Mesendoderm (in vitro differentiated cells): ENCODE results near the gene BOC.

Experiments used
- DNase-seq: peaks from one replicate; pipeline ENCODE4 v3.0.0; 2013
- H2AK5ac ChIP-seq: 2 replicates; pipeline ENCODE4 v1.6.1; 2013; ENCODE audit warnings: low read length, inconsistent platforms
- H2BK120ac ChIP-seq: 2 replicates; pipeline ENCODE4 v1.6.1; 2013; ENCODE audit warnings: low read depth, mild to moderate bottlenecking, low read length, moderate library complexity, mixed read lengths
- H2BK15ac ChIP-seq: replicated peaks from 2 replicates; pipeline ENCODE4 v1.6.1; 2013; ENCODE audit warnings: low read depth, mild to moderate bottlenecking, moderate library complexity
- H2BK5ac ChIP-seq: 2 replicates; pipeline ENCODE4 v1.6.1; 2013; ENCODE audit warnings: low read length, inconsistent platforms
- H3K18ac ChIP-seq: 2 replicates; pipeline ENCODE4 v1.6.1; 2013; ENCODE audit warnings: mild to moderate bottlenecking, low read length, mixed read lengths
- H3K23ac ChIP-seq: one replicate; pipeline ENCODE4 v1.6.1; 2013; ENCODE audit warnings: low read length
- H3K27ac ChIP-seq: 2 replicates; pipeline ENCODE4 v1.5.1; 2013; ENCODE audit warnings: low read depth, mild to moderate bottlenecking, inconsistent platforms, low read length, moderate library complexity
- H3K27me3 ChIP-seq: 2 replicates; pipeline ENCODE4 v1.6.1; 2013; ENCODE audit warnings: low read length, control low read depth, mild to moderate bottlenecking, inconsistent platforms; ENCODE audit not compliant: insufficient read depth, poor library complexity
- H3K36me3 ChIP-seq: 2 replicates; pipeline ENCODE4 v1.6.1; 2013; ENCODE audit warnings: low read length, inconsistent platforms; ENCODE audit not compliant: control insufficient read depth, insufficient read depth
- H3K4ac ChIP-seq: one replicate; pipeline ENCODE4 v1.6.1; 2013; ENCODE audit warnings: low read depth, mild to moderate bottlenecking, low read length, moderate library complexity
- H3K4me1 ChIP-seq: 2 replicates; pipeline ENCODE4 v1.6.1; 2013; ENCODE audit warnings: low read depth, low read length, inconsistent platforms; ENCODE audit not compliant: control insufficient read depth
- H3K4me2 ChIP-seq: 2 replicates; pipeline ENCODE4 v1.6.1; 2013; ENCODE audit warnings: low read length
- H3K4me3 ChIP-seq: 2 replicates; pipeline ENCODE4 v1.5.1; 2013; ENCODE audit warnings: mild to moderate bottlenecking, low read length
- H3K56ac ChIP-seq: one replicate; pipeline ENCODE4 v1.6.1; 2013; ENCODE audit warnings: low read length
- H3K79me1 ChIP-seq: 2 replicates; pipeline ENCODE4 v1.6.1; 2013; ENCODE audit warnings: low read length, inconsistent platforms
- H3K79me2 ChIP-seq: 2 replicates; pipeline ENCODE4 v1.6.1; 2013; ENCODE audit warnings: mild to moderate bottlenecking, low read length; ENCODE audit not compliant: control insufficient read depth, insufficient read depth
- H3K9ac ChIP-seq: 2 replicates; pipeline ENCODE4 v1.6.1; 2013; ENCODE audit warnings: low read length, inconsistent platforms
- H4K5ac ChIP-seq: one replicate; pipeline ENCODE4 v1.6.1; 2013; ENCODE audit warnings: low read length
- H4K8ac ChIP-seq: one replicate; pipeline ENCODE4 v1.6.1; 2013; ENCODE audit warnings: low read depth, mild to moderate bottlenecking, control low read depth, low read length, moderate library complexity
- WGBS: extraction: QIAGEN DNeasy Blood & Tissue Kit; methylation state at CpG from one replicate; pipeline ENCODE4 v1.1.7; 2013; ENCODE audit warnings: low lambda C conversion rate, missing lambda C conversion rate; ENCODE audit not compliant: insufficient coverage; ENCODE audit errors: extremely low coverage; 5-methylcytosine and 5-hydroxymethylcytosine counted together

BOC gene

DNA sequence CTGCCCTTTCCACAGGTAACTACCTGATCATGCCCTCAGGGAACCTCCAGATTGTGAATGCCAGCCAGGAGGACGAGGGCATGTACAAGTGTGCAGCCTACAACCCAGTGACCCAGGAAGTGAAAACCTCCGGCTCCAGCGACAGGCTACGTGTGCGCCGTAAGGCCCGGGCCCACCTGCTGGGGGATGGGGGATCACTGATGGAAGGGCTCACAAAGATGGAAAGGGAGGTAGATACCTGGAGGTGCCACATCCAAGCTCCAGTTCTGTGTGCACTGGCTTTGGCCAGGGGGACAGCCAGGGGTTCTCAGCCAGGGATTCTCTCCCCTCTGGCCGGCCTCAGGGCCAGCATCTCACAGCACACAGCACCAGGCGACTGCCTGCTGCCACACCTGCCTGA is 59.4 kb downstream of the BOC start:
- H3K36me3 ChIP-seq: no peaks in the 10 kb centered on the region
- no peak overlapping the region for H3K56ac ChIP-seq

DNA sequence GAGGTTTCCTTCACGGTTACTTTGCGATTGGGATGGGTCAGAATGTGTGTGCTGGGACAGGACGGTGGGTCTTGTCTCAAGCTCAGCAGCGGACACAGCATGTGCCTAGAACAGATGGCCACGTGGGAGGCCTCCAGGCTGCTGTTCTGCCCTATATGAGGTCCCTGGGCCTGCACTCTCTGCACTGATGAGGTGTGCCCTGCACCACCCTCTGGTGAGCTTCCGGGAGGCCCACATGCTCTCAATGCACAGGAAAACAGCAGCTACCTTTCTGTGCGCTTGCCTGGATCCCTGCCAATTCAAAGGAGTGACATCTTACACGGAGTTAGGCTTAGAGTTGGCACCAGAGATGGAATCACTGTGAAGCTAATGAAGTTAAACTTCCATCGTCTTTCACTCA is 59.8 kb downstream of the BOC start:
- Histone ChIP-seq H3K4me2 (no peak overlapping the region), H3K23ac (no peak overlapping the region), H3K56ac (no peak overlapping the region), H2AK5ac (no peak overlapping the region), H3K27me3 (no peaks in the 10 kb centered on the region), H3K79me2 (no peaks in the 10 kb centered on the region), H3K4me3 (no peak overlapping the region), H4K8ac (no peak overlapping the region), H2BK5ac (no peak overlapping the region), H3K79me1 (no peaks in the 10 kb centered on the region), H2BK15ac (no peak overlapping the region), H3K9ac (no peak overlapping the region), H3K36me3 (no peaks in the 10 kb centered on the region), H3K18ac (no peak overlapping the region), H3K4me1 (peaks cover 3% of the 10 kb centered on the region), H3K27ac (no peak overlapping the region), H2BK120ac (no peak overlapping the region), H3K4ac (no peak overlapping the region), H4K5ac (no peak overlapping the region)
- whole genome bisulfite sequencing: no CpG with 5 or more reads among the region's 9 CpGs
- DNase-seq: no peak

More for the DNA sequence above, 59.4 kb downstream of the BOC start:
- no peak overlapping the region for H2AK5ac ChIP-seq
- H3K18ac ChIP-seq: no peak overlapping the region
- no peak overlapping the region for H4K5ac ChIP-seq
- no peaks in the 10 kb centered on the region for H3K79me2 ChIP-seq
- no peak overlapping the region for H2BK15ac ChIP-seq
- H3K4me1 ChIP-seq: peaks cover 3% of the 10 kb centered on the region
- H4K8ac ChIP-seq: no peak overlapping the region
- H3K9ac ChIP-seq: no peak overlapping the region
- WGBS: no CpG with 5 or more reads among the region's 9 CpGs
- H3K23ac ChIP-seq: no peak overlapping the region
- no peak overlapping the region for H2BK5ac ChIP-seq
- no peak overlapping the region for H3K4ac ChIP-seq
- H2BK120ac ChIP-seq: no peak overlapping the region
- H3K4me3 ChIP-seq: no peak overlapping the region
- H3K79me1 ChIP-seq: no peaks in the 10 kb centered on the region
- no peak overlapping the region for H3K4me2 ChIP-seq
- no peaks in the 10 kb centered on the region for H3K27me3 ChIP-seq
- no peak for DNase-seq
- no peak overlapping the region for H3K27ac ChIP-seq

DNA sequence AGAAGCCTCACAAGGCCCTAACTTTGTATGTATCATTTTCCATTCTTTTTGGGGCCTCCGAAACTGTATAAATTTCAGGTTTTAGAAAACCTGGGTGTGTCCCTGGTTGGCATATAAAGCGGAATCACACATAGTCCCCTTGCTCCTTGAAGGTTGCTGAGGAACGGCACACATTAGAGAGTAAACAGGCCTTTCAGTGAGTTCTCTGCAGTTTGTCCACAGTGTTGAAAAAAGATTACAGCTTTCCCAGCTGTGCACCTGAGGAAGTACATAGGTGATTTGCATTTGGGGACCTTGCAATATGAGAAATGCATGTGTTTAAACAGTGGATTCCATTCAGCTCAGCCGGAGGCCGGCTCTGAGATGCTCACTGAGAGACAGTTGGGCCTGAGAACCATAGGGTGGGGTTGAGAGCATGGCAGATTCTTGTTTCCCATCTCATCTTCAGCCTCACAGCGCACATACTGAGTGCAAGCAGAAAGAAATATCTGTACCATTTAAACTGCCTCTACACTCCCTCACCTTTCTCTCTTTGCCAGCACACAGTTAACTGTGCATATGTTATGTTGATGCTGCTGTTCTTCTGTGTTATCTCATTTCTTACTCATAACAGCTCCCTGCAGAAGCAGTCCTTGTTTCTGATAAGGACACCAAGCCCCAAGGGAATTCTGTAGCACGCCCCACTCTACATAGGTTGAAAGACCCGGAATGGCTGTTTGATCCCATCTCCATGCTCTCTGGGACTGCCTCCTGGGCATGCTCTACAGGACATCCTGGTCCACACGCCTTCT is 60.4 kb downstream of the BOC start:
- Histone ChIP-seq H3K27me3 (no peaks in the 10 kb centered on the region), H3K79me1 (no peaks in the 10 kb centered on the region), H2AK5ac (no peak overlapping the region), H3K27ac (no peak overlapping the region), H3K36me3 (no peaks in the 10 kb centered on the region), H3K18ac (no peak overlapping the region), H4K8ac (no peak overlapping the region), H3K4me3 (no peak overlapping the region), H3K23ac (no peak overlapping the region), H3K79me2 (no peaks in the 10 kb centered on the region), H3K9ac (no peak overlapping the region), H2BK15ac (no peak overlapping the region), H3K56ac (no peak overlapping the region), H3K4me1 (peaks cover 3% of the 10 kb centered on the region), H2BK5ac (no peak overlapping the region), H4K5ac (no peak overlapping the region), H2BK120ac (no peak overlapping the region), H3K4me2 (no peak overlapping the region), H3K4ac (no peak overlapping the region)
- no peak for DNase-seq
- no CpG with 5 or more reads among the region's 9 CpGs for WGBS

DNA sequence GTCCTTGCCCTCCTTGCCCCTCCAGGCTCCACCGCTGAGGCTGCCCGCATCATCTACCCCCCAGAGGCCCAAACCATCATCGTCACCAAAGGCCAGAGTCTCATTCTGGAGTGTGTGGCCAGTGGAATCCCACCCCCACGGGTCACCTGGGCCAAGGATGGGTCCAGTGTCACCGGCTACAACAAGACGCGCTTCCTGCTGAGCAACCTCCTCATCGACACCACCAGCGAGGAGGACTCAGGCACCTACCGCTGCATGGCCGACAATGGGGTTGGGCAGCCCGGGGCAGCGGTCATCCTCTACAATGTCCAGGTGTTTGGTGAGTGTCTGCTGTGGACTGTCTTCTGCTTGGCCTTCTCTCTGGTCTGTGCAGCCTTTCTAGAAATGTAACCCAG is 61.0 kb downstream of the BOC start:
- Histone ChIP-seq H3K4me2 (no peak overlapping the region), H3K18ac (no peak overlapping the region), H4K5ac (no peak overlapping the region), H2BK120ac (no peak overlapping the region), H3K79me1 (no peaks in the 10 kb centered on the region), H2AK5ac (no peak overlapping the region), H2BK15ac (no peak overlapping the region), H3K27me3 (no peaks in the 10 kb centered on the region), H3K27ac (no peak overlapping the region), H3K56ac (no peak overlapping the region), H2BK5ac (no peak overlapping the region), H3K4ac (no peak overlapping the region), H3K4me3 (no peak overlapping the region), H4K8ac (no peak overlapping the region), H3K79me2 (no peaks in the 10 kb centered on the region), H3K23ac (no peak overlapping the region), H3K36me3 (no peaks in the 10 kb centered on the region), H3K9ac (no peak overlapping the region), H3K4me1 (peaks cover 3% of the 10 kb centered on the region)
- DNase-seq: no peak
- no CpG with 5 or more reads among the region's 13 CpGs for WGBS

DNA sequence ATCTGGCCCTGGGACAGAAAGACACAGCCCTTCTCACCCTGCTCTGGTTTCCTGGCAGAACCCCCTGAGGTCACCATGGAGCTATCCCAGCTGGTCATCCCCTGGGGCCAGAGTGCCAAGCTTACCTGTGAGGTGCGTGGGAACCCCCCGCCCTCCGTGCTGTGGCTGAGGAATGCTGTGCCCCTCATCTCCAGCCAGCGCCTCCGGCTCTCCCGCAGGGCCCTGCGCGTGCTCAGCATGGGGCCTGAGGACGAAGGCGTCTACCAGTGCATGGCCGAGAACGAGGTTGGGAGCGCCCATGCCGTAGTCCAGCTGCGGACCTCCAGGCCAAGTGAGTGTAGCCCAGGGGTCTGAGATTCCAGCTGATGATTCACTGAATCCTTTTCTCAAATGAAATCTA is 61.7 kb downstream of the BOC start:
- WGBS: no CpG with 5 or more reads among the region's 15 CpGs
- Histone ChIP-seq H3K4me3 (no peak overlapping the region), H3K9ac (no peak overlapping the region), H2BK15ac (no peak overlapping the region), H2BK120ac (no peak overlapping the region), H3K79me1 (no peaks in the 10 kb centered on the region), H3K4me1 (peaks cover 3% of the 10 kb centered on the region), H2AK5ac (no peak overlapping the region), H3K56ac (no peak overlapping the region), H3K36me3 (no peaks in the 10 kb centered on the region), H3K79me2 (no peaks in the 10 kb centered on the region), H3K4me2 (no peak overlapping the region), H3K18ac (no peak overlapping the region), H3K27ac (no peak overlapping the region), H3K4ac (no peak overlapping the region), H2BK5ac (no peak overlapping the region), H4K5ac (no peak overlapping the region), H3K23ac (no peak overlapping the region), H3K27me3 (no peaks in the 10 kb centered on the region), H4K8ac (no peak overlapping the region)
- DNase-seq: no peak
